Ectodermal cell (in vitro differentiated cells): ENCODE data around the gene EDN2. TPM values are rescaled to one million over a fixed set of nuclear protein-coding genes. Genes with fewer than 3 reads are reported as not detected.

Experiments
- H3K27ac ChIP-seq: 2 replicates; pipeline ENCODE4 v1.7.0; 2013; ENCODE audit warnings: mild to moderate bottlenecking, low read depth, low read length; ENCODE audit not compliant: insufficient read depth, poor library complexity, severe bottlenecking
- H3K27me3 ChIP-seq: 2 replicates; pipeline ENCODE4 v1.7.0; 2013; ENCODE audit warnings: mild to moderate bottlenecking, low read length; ENCODE audit not compliant: insufficient read depth, control insufficient read depth, poor library complexity, severe bottlenecking
- H3K36me3 ChIP-seq: one replicate; pipeline ENCODE4 v1.7.0; 2013; ENCODE audit warnings: low read length; ENCODE audit not compliant: control insufficient read depth, insufficient read depth
- H3K4me1 ChIP-seq: one replicate; pipeline ENCODE4 v1.7.0; 2013; ENCODE audit warnings: low read length; ENCODE audit not compliant: control insufficient read depth, insufficient read depth
- H3K4me3 ChIP-seq: 2 replicates; pipeline ENCODE4 v1.7.0; 2013; ENCODE audit warnings: low read depth, low read length, control low read depth; ENCODE audit not compliant: insufficient read depth
- H3K9me3 ChIP-seq: 2 replicates; pipeline ENCODE4 v1.7.0; 2013; ENCODE audit warnings: mild to moderate bottlenecking, low read length, moderate library complexity; ENCODE audit not compliant: control insufficient read depth
- WGBS, 2 experiments: methylation state at CpG; one replicate each; pipeline ENCODE4 v1.1.7; 2013; ENCODE audit warnings: missing lambda C conversion rate in 2 of 2; 5-methylcytosine and 5-hydroxymethylcytosine counted together
- polyA plus RNA-seq, 4 experiments: library from polyadenylated mRNA; stranded (reverse); fragments of 50-300 nt; gene quantifications; one replicate each; pipeline ENCODE4 v1.2.3, GENCODE V29; 2013

The EDN2 gene
- not detected for polyA plus RNA-seq (2013, experiment 1 of 4)
- polyA plus RNA-seq (2013, experiment 2 of 4) = not detected
- polyA plus RNA-seq (2013, experiment 3 of 4) = not detected
- not detected for polyA plus RNA-seq (2013, experiment 4 of 4)

- 82 to 85% methylated on average over 25 to 27 of the region's 27 CpGs for WGBS, 2 experiments
Observed at GRCh38 chr1:41484402-41485241, at the start of gene EDN2. TSS of gene EDN2 (minus strand) at chr1:41484683. CDS start at chr1:41484601, 82 bp downstream.

GRCh38 chr1:41533731-41534080 lies 49.2 kb upstream of the EDN2 start:
- no peak overlapping the region for H3K27ac ChIP-seq
- no peak overlapping the region for H3K4me3 ChIP-seq
- H3K36me3 ChIP-seq = no peaks in the 10 kb centered on the region
- WGBS, 2 experiments = 92 to 93% methylated on average over 5 of the region's 5 CpGs
- no peaks in the 10 kb centered on the region for H3K4me1 ChIP-seq
- H3K27me3 ChIP-seq = no peaks in the 10 kb centered on the region
- no peaks in the 10 kb centered on the region for H3K9me3 ChIP-seq

More at GRCh38 chr1:41484402-41485241, at the start of gene EDN2:
- H3K9me3 ChIP-seq = no peaks in the 10 kb centered on the region
- H3K27me3 ChIP-seq = no peaks in the 10 kb centered on the region
- no peak within 1 kb of the TSS for H3K27ac ChIP-seq
- H3K4me3 ChIP-seq = no peak within 1 kb of the TSS
- no peaks in the 10 kb centered on the region for H3K36me3 ChIP-seq
- peaks cover 42% of the 10 kb centered on the region for H3K4me1 ChIP-seq

DNA sequence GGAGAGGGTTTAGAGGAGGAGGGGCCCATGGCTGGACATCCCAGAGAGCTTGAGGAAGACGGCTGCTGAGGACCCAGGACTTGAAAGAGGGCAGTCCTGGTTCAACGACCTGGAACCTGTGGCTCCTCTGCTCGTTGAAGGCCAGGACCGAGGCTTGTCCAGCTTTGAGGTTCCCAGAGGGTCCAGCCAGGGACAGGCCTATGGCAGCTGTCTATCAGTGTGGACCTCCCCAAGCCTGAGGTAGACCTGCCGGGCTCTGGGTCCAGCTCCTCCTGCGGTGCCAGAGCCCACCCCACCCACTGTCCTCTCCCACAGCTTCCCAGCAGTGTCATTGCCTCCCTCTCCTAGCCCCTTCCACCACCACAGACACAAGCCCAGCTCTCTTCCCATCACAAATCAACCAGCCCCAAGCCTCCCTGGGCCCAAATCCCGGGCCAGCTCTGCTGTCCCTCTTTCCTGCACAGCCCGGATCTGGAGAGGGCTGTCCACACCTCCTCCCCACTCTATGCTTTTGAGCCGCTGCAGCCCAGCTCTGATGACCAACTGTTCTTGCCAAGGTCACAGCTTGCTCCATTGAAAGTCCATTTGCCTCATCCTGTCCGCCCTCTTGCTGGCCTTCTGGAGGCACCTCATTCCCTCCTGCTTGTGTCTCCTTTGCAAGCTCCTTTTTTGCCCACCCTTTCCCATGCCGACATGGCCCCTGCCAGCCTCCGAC lies 48.7 kb upstream of the EDN2 start:
- Histone ChIP-seq H3K27me3 (no peaks in the 10 kb centered on the region), H3K27ac (no peak overlapping the region), H3K4me1 (no peaks in the 10 kb centered on the region), H3K4me3 (no peak overlapping the region), H3K36me3 (no peaks in the 10 kb centered on the region), H3K9me3 (no peaks in the 10 kb centered on the region)
- WGBS, 2 experiments = 90 to 91% methylated on average over 12 of the region's 12 CpGs

DNA sequence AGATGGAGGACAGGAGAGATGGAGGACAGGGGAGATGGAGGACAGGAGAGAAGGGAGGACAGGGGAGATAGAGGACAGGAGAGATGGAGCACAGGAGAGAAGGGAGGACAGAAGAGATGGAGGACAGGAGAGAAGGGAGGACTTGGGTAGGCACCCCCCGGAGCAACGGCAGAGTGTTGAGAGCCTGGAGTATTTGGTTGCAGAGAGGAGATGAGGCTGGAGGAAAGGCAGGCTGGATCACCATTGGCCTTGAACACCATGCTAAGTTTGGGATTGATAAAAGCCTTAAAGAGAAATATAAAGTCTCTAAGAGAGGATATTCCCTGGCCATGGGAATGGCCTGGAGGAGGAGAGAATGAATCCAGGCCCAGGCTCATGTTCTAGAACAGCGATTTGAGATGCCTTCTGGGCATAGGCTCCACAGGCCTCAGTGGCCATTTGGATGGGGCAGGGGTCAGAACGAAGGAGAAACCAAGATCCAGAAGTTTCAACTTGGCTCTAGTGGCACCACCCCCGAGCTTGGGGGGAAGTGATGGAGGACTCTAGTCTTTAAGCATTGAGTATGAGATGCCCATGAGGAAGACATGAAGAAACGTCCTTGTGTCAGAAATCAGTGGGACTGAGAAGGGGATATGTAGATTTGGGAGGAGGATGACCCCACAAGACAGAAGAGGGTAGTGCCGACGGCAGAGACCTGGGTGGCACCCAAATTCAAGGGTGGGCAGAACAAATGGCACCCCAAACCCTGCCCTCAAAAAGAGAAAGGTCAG lies 47.9 kb upstream of the EDN2 start:
- Histone ChIP-seq H3K4me3 (no peak overlapping the region), H3K4me1 (no peaks in the 10 kb centered on the region), H3K27ac (no peak overlapping the region), H3K9me3 (no peaks in the 10 kb centered on the region), H3K27me3 (no peaks in the 10 kb centered on the region), H3K36me3 (no peaks in the 10 kb centered on the region)
- WGBS, 2 experiments = 86 to 89% methylated on average over 8 of the region's 8 CpGs

- 89 to 94% methylated on average over 5 of the region's 5 CpGs for WGBS, 2 experiments
- no peaks in the 10 kb centered on the region for H3K27me3 ChIP-seq
- no peak overlapping the region for H3K27ac ChIP-seq
- no peak overlapping the region for H3K4me3 ChIP-seq
- no peaks in the 10 kb centered on the region for H3K4me1 ChIP-seq
- H3K9me3 ChIP-seq = no peaks in the 10 kb centered on the region
- no peaks in the 10 kb centered on the region for H3K36me3 ChIP-seq
Observed at GRCh38 chr1:41530411-41530810, 45.9 kb upstream of the EDN2 start.

DNA sequence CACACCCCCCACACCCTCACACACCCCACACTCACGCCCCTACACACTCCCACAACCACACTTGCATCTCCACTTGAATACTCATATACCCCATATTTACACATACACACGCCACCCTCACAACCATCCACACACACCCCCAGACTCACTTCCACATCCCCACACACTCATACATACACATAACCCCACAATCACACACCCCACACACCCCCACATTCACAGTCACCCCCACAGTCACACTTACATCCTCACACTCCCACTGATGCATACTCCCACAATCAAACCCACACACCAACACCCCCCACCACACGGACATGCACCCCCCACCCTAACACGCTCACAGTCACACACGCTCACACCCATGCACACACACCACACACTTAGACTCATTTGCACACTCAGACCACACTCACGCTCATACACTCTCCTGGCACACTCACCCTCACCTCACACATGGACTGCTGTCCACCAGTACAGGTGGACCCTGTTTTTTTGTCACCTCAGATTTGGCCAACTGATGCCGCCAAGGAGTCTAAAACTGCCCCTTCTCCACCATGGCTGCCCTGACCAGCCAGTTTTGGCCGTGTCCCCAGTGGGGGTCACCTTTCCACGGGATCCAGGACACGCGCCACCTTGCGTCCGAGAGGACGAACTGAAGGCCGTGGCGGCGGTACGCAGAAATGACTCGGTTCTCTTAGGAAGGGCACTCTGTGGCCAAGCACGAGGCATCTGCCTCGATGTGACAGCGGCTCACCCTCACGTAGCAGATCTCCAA lies 45.3 kb upstream of the EDN2 start:
- no peaks in the 10 kb centered on the region for H3K36me3 ChIP-seq
- no peak overlapping the region for H3K4me3 ChIP-seq
- H3K27me3 ChIP-seq = no peaks in the 10 kb centered on the region
- no peak overlapping the region for H3K27ac ChIP-seq
- H3K9me3 ChIP-seq = no peaks in the 10 kb centered on the region
- no peaks in the 10 kb centered on the region for H3K4me1 ChIP-seq
- WGBS, 2 experiments = 90 to 91% methylated on average over 23 of the region's 23 CpGs

- H3K36me3 ChIP-seq = no peaks in the 10 kb centered on the region
- H3K27ac ChIP-seq = no peak overlapping the region
- WGBS, 2 experiments = 78% methylated on average over 7 of the region's 7 CpGs
- no peaks in the 10 kb centered on the region for H3K9me3 ChIP-seq
- H3K27me3 ChIP-seq = no peaks in the 10 kb centered on the region
- no peak overlapping the region for H3K4me3 ChIP-seq
- H3K4me1 ChIP-seq = no peaks in the 10 kb centered on the region
Observed at GRCh38 chr1:41528726-41529605, 44.5 kb upstream of the EDN2 start.

DNA sequence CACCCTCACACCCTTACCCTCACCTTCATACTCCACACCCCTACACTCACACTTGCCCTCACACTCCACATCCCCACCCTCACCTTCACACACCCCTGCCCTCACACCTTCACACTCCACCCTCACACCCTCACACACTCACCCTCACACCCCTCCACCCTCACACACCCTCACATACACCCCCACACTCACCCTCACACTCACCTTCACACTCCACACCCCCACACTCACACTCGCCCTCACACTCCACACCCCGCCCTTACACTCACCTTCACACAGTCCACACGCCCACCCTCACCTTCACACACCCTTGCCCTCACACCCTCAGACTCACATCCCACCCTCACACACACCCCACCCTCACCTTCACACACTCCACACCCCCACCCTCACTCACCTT lies 43.6 kb upstream of the EDN2 start:
- no peak overlapping the region for H3K4me3 ChIP-seq
- H3K27ac ChIP-seq = no peak overlapping the region
- H3K4me1 ChIP-seq = no peaks in the 10 kb centered on the region
- 91 to 92% methylated on average over 3 of the region's 3 CpGs for WGBS, 2 experiments
- no peaks in the 10 kb centered on the region for H3K36me3 ChIP-seq
- no peaks in the 10 kb centered on the region for H3K27me3 ChIP-seq
- no peaks in the 10 kb centered on the region for H3K9me3 ChIP-seq
